ENCODE results near the gene HNRNPA2B1. TPM values are rescaled to one million over a fixed set of nuclear protein-coding genes. Genes with fewer than 3 reads are reported as not detected.
"Not testable (repeated sequence)": the region's sequence is repeated elsewhere in the genome, so short reads cannot be mapped to it uniquely, and the experiment has no call there.

HNRNPA2B1 gene
- total RNA-seq, 2 donors from 2014 or later: 185 to 189 TPM

- WGBS: 91% methylated on average over 10 of the region's 10 CpGs
- no peak overlapping the region for H3K27ac ChIP-seq
- H3K4me1 ChIP-seq (replicated peaks): no peaks in the 10 kb centered on the region
Observed at GRCh38 chr7:26185131-26185843, 15.3 kb downstream of the HNRNPA2B1 start.

DNA sequence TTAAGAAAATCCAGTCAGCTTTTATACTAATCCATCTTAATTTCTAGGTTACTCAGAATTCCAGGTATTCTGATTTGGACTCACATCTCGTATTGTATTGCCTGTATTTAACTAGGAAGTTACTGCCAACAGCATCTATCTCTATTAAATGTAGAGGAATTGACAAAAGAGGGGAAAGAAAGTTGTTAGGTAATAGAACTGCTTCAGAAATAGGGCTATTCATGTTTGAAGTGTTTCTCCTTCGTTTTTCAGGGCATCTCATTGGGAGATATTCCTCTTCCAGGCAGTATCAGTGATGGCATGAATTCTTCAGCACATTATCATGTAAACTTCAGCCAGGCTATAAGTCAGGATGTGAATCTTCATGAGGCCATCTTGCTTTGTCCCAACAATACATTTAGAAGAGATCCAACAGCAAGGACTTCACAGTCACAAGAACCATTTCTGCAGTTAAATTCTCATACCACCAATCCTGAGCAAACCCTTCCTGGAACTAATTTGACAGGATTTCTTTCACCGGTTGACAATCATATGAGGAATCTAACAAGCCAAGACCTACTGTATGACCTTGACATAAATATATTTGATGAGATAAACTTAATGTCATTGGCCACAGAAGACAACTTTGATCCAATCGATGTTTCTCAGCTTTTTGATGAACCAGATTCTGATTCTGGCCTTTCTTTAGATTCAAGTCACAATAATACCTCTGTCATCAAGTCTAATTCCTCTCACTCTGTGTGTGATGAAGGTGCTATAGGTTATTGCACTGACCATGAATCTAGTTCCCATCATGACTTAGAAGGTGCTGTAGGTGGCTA lies 16.1 kb downstream of the HNRNPA2B1 start:
- DNase-seq (ENCODE audit: low spot score); H3K27ac ChIP-seq; intact Hi-C loops (cut with DNase I); H3K4me1 ChIP-seq (replicated peaks); H3K36me3 ChIP-seq; H3K9me3 ChIP-seq; H3K27me3 ChIP-seq (replicated peaks; ENCODE audit: insufficient read depth); H3K4me3 ChIP-seq: not testable (repeated sequence)
- WGBS: 68% methylated on average over 4 of the region's 4 CpGs

More at GRCh38 chr7:26185131-26185843, 15.3 kb downstream of the HNRNPA2B1 start:
- Histone ChIP-seq H3K27me3 (replicated peaks; ENCODE audit: insufficient read depth) (no peaks in the 10 kb centered on the region), H3K4me3 (no peak overlapping the region), H3K36me3 (peaks cover 0 to under 1% of the 10 kb centered on the region in 2 donors), H3K9me3 (no peaks in the 10 kb centered on the region)
- no peak for DNase-seq (ENCODE audit: low spot score)
- no peak for TF ChIP-seq POLR2AphosphoS5 (IDR thresholded peaks at IDR 0.05)
- TF ChIP-seq POLR2A (IDR thresholded peaks at IDR 0.05): no peak
- TF ChIP-seq CTCF (IDR thresholded peaks at IDR 0.05): no peak
- intact Hi-C loops (cut with DNase I): no loop called here

GRCh38 chr7:26183545-26184280 lies 16.8 kb downstream of the HNRNPA2B1 start:
- Histone ChIP-seq H3K4me3 (no peak overlapping the region), H3K9me3 (no peaks in the 10 kb centered on the region), H3K4me1 (replicated peaks) (no peaks in the 10 kb centered on the region), H3K36me3 (no peaks in the 10 kb centered on the region), H3K27ac (no peak overlapping the region), H3K27me3 (replicated peaks; ENCODE audit: insufficient read depth) (no peaks in the 10 kb centered on the region)
- DNase-seq (ENCODE audit: low spot score): no peak
- intact Hi-C loops (cut with DNase I): no loop called here
- TF ChIP-seq POLR2AphosphoS5 (IDR thresholded peaks at IDR 0.05) (peak; percentile 12), CTCF (IDR thresholded peaks at IDR 0.05) (no peak)
- 55% methylated on average over 4 of the region's 4 CpGs for WGBS

- Histone ChIP-seq H3K36me3 (no peaks in the 10 kb centered on the region), H3K4me3 (no peak overlapping the region), H3K4me1 (replicated peaks) (no peaks in the 10 kb centered on the region), H3K27me3 (replicated peaks; ENCODE audit: insufficient read depth) (no peaks in the 10 kb centered on the region), H3K27ac (no peak overlapping the region), H3K9me3 (no peaks in the 10 kb centered on the region)
- WGBS: 83% methylated on average over 8 of the region's 8 CpGs
- intact Hi-C loops (cut with DNase I): no loop called here
- no peak for TF ChIP-seq POLR2AphosphoS5 (IDR thresholded peaks at IDR 0.05)
- TF ChIP-seq POLR2A (IDR thresholded peaks at IDR 0.05): no peak
- TF ChIP-seq CTCF (IDR thresholded peaks at IDR 0.05): no peak
- DNase-seq (ENCODE audit: low spot score): no peak
Observed at GRCh38 chr7:26182706-26183105, 17.8 kb downstream of the HNRNPA2B1 start.

DNA sequence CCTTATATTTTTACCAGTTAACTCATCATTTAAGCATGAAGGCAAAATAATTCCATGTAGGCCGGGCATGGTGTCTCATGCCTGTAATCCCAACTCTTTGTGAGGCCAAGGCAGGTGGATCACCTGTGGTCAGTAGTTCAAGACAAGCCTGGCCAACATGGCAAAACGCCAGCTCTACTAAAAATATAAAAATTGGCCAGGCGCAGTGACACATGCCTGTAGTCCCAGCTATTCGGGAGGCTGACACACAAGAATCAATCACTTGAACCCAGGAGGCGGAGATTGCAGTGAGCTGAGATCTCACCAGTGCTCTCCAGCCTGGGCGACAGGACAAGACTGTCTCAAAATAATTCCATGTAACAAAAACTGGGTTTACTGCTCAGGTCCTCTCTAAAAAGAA lies 18.3 kb downstream of the HNRNPA2B1 start:
- DNase-seq (ENCODE audit: low spot score): no peak
- intact Hi-C loops (cut with DNase I): no loop called here
- Histone ChIP-seq H3K9me3 (no peaks in the 10 kb centered on the region), H3K36me3 (no peaks in the 10 kb centered on the region), H3K4me3 (no peak overlapping the region), H3K4me1 (replicated peaks) (no peaks in the 10 kb centered on the region), H3K27me3 (replicated peaks; ENCODE audit: insufficient read depth) (no peaks in the 10 kb centered on the region), H3K27ac (no peak overlapping the region)
- TF ChIP-seq CTCF (IDR thresholded peaks at IDR 0.05) (no peak), POLR2A (IDR thresholded peaks at IDR 0.05) (no peak), POLR2AphosphoS5 (IDR thresholded peaks at IDR 0.05) (no peak)
- 72% methylated on average over 6 of the region's 6 CpGs for WGBS

Measured in prostate gland (tissue), 2 donors.